Measurements from ENCODE around the gene LINC01488.

Gene LINC01488

DNA sequence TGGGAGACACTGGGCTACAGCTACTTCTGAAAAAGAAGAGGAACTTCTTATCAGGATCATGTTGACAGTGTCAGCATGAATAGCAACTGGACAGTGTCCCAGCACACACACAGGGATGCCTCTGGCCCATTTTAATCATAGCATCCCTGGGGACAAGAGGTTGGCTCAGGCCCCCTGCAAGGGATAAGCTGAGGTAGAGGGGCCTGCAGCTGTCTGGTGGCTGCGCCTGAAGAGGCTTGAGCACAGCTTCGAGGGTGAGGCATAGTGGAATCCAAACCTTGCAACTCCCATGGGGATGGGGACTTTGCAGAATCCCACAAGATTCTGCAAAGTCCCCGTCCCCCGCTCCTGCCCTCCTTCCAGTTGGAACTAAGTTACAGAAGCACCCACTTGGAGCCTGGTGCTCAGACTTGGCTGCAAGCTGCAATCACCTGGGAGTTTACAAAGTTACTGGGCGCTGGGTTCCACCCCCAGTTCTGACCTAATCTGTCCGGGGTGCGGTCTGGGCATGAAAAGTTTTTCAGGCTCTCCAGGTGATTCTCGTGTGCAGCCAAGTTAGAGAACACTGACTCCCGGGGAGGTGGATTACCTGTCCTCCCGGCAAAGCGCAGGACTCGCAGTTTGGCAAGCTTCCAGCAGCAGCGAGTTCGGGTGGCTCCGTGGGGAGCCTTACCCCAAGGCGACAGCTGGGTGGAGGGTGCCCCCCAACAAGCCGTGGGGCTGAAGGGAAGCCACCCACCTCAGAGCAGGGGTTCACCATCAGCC lies 16.0 kb upstream of the LINC01488 start:
- DNase-seq: no peak

DNA sequence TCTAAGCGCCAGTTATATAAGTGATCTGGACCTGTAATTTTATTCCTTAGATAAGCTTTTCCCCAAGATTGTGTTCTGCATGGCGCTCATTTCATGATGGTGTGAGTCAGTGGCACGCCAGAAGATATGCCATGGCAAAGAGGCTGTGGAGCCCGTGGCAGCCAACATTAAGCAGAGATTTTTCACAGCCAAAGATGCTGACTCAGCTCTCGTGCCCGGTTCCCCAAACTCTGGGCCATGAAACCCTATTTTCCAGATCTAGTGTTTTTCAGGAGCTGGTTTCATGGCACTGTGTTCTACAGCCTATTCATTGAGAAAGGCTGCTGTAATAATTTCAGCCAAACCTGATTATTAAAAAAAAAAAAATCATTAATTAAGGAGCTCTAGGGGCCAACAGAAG lies 15.4 kb upstream of the LINC01488 start:
- DNase-seq: no peak

- DNase-seq: no peak
These were observed 14.3 kb upstream of the LINC01488 start for GRCh38 chr11:69467196-69467595.

GRCh38 chr11:69467646-69468045 lies 13.8 kb upstream of the LINC01488 start:
- no peak for DNase-seq

GRCh38 chr11:69468221-69468620 lies 13.2 kb upstream of the LINC01488 start:
- DNase-seq: no peak

GRCh38 chr11:69468911-69469885 lies 12.3 kb upstream of the LINC01488 start:
- DNase-seq: no peak

DNA sequence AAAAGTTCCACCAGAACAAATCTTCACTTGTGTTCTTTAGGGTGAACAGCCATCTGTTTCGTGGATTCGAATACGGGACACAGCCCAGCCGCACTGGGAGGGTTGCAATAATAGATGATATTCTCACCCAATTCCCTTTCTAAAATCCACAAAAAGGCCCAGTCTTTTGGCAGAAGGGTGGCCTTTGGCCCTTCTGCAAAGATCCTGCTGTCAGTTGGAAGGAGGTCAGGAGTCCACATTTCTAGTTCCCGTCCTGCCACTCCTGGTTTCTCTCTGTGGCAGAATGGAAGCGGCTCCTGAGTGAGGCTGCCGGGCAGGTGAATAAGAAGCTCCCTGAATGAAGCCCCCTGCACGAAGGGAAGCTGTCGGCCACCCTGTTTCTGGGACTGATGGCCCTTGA lies 11.2 kb upstream of the LINC01488 start:
- no peak for DNase-seq

GRCh38 chr11:69470793-69471728 lies 10.4 kb upstream of the LINC01488 start:
- no peak for DNase-seq

DNA sequence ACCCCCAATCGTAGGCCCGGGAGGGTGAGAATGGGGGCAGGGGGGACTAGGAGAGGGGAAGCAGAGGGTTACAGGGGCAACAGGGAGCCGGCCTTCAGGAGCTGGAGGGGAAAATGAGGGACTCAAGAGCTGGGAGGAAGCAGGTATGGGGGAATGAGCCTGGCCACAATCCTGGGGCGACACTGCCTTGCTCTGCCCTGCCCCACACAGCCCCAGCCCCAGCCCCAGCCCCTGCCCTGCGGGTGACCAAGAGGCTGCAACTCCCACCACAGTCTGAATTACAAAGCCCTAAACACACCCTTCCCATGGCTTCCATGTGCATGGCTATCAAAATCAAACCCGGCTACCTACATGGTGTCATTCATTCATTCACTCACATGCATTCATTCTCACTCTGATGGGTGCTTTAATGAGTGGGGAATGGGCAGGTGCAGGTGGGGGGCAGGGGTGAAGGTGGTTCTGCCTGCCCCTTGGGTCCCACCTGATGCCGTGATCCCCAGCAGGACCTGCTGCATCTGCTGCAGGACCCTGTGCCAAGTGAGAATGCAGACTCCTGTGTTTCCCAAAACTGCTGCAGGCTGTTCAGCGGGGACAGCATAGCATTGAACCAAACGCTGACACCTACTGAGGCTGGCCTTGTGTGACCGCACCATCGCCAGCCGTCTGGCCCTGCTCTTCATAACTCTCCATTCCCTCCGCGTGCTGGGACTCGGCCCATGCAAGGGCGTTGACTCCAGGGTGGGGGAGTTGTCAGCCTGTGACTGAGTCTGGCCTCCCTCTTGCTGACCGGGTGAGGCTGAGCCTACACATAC lies 9.5 kb upstream of the LINC01488 start:
- no peak for DNase-seq

DNA sequence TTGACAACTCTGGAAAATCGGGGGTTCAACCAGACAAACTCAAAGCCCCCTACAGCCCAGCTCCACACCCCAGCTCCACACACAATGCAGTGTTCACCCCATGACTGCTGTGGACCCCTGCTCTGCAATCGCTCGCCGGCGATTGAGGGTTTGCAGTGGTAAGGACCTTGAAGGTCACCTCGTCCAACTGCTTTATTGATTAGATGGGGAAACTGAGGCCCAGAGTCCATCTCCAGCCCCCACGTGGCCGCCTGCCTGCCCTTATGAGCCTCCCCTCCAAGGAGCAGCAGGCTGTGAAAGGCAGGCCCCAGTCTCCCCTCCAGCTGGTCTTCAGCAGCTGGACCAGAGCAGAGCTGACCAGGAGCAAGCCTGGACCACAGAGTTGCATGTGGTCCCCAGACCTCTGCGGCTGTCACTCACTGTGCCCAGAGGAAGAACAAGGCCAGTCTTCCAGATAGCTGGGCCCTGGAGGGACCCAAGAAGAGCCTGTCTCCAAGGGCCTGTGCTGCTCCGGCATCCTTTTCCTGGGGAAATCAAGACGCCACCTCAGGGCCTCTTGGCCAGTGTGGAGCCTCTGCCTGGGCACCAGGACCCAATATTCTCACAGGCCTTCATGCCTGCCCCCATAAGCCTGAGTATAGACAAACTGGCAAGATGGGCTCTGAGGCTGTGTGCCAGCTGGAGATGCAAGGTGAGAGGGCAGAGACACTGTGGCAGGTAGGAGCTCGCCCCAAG lies 8.8 kb upstream of the LINC01488 start:
- DNase-seq: no peak

- no peak for DNase-seq
These were observed 8.1 kb upstream of the LINC01488 start for GRCh38 chr11:69473276-69473845.

DNA sequence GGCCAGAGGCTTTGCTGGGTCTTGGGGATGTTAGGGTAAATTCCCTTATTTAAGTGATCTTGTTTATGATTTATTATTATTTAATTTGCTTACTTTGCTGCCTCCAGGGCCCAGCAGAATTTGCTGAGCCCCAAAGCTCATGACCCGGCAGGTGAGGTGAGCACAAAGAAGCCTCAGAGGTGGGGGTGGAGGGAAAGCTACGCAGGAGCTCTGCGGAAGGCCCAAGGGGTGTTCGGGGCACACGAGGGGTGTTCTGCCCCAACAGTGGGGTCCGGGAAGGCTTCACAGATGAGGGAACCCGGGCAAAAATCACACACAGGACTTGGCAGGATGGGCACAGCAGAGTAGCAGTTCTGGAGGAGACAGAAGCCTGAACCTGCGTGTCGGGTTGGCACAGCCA lies 6.7 kb upstream of the LINC01488 start:
- no peak for DNase-seq

- no peak for DNase-seq
These were observed 6.2 kb upstream of the LINC01488 start for GRCh38 chr11:69475141-69475865.

GRCh38 chr11:69475866-69476471 lies 5.5 kb upstream of the LINC01488 start:
- DNase-seq: no peak

GRCh38 chr11:69476509-69476961 lies 4.9 kb upstream of the LINC01488 start:
- DNase-seq: no peak

GRCh38 chr11:69477086-69477485 lies 4.4 kb upstream of the LINC01488 start:
- no peak for DNase-seq

DNA sequence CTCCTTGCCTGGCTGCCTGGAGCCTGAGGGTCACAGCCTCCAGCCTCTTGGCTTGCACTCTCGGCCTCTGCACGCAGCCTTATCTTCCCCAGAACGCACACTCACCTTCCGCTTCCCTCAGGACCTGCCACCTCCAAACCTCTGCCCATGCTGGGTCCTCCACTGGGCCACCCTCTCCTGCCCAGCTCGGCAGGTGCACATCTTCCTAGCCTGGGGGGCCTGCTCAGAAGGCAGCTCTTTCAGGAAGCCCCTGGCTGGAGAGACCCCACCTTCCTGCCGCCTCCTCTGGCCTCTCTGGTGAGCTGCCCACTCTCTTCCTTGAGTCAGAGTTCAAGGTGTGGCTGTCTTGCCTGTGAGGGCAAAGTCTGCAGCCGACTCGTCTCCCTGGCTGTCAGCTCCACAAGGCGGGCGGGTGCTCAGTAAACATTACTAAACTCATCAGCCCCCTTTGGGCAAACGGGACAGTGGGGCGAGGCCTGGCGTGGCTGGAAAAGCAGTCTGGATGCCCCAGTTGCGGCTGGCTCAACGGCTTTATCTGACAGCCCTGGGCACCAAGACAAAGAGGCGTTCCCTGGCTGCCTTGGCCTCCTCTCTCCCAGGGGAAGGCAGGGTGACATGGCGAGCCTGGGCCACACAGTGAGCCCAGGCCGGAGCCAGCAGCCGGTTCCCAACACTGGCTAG lies 1.7 kb upstream of the LINC01488 start:
- DNase-seq: no peak

GRCh38 chr11:69480547-69481392 lies 693 bp upstream of the LINC01488 start:
- no peak for DNase-seq

Measured in SHP77 (cell line).